Activated CD8-positive, alpha-beta T cell treated with anti-CD3 and anti-CD28 coated beads for 36 hours (primary cell): Measurements from ENCODE around the gene PCTP. TPM values are rescaled to one million over a fixed set of nuclear protein-coding genes. Genes with fewer than 3 reads are reported as not detected.

ENCODE experiments used
- ATAC-seq: fragments of 200-7000 bp; cut with Tn5 transposase; one replicate; pipeline ENCODE4 v1.10.0; 2021; ENCODE audit warnings: mild to moderate bottlenecking, moderate library complexity
- CTCF ChIA-PET: fragments of 350-600 bp; sonication (Branson Sonifier 250); formaldehyde crosslinking; loops from one replicate; lab custom pipeline; 2021; ENCODE audit warnings: antibody characterized with exemption; lab: Charles Lee
- POLR2A ChIA-PET: fragments of 350-600 bp; sonication (Branson Sonifier 250); formaldehyde crosslinking; loops from one replicate; lab custom pipeline; 2021; ENCODE audit warnings: antibody characterized with exemption; lab: Charles Lee
- DNase-seq: peaks from one replicate; pipeline ENCODE4 v3.0.0-alpha.2; 2020
- H3K27ac Mint-ChIP-seq: one replicate; pipeline ENCODE4 v1.8.0; 2021; ENCODE audit warnings: mild to moderate bottlenecking, mixed read lengths
- H3K27me3 Mint-ChIP-seq: one replicate; pipeline ENCODE4 v1.8.0; 2021; ENCODE audit warnings: mixed read lengths
- H3K36me3 Mint-ChIP-seq: one replicate; pipeline ENCODE4 v1.8.0; 2021; ENCODE audit warnings: low read depth, mixed read lengths
- H3K4me1 Mint-ChIP-seq: one replicate; pipeline ENCODE4 v1.8.0; 2021; ENCODE audit warnings: low read depth, mixed read lengths
- H3K4me3 Mint-ChIP-seq: one replicate; pipeline ENCODE4 v1.8.0; 2021; ENCODE audit warnings: mild to moderate bottlenecking, moderate library complexity, mixed read lengths
- H3K9me3 Mint-ChIP-seq: one replicate; pipeline ENCODE4 v1.8.0; 2021; ENCODE audit warnings: mixed read lengths
- intact Hi-C: fragments of 100-400 bp; cut with micrococcal nuclease; formaldehyde crosslinking; loops from one replicate; pipeline ENCODE4 v1.10.0; 2022
- total RNA-seq, 2 experiments: library from RNA; stranded (reverse); gene quantifications; one replicate each; pipeline ENCODE4 v1.2.3, GENCODE V29; 2021
- TF ChIP-seq, protein P1 (sequence below): fragments of 200-600 bp; IDR thresholded peaks from one replicate; pipeline ENCODE4 v1.8.0; 2022; ENCODE audit warnings: antibody characterized with exemption, mild to moderate bottlenecking

The PCTP gene
- total RNA-seq, 2 experiments from 2014 or later: 6.6 to 7.7 TPM

DNA sequence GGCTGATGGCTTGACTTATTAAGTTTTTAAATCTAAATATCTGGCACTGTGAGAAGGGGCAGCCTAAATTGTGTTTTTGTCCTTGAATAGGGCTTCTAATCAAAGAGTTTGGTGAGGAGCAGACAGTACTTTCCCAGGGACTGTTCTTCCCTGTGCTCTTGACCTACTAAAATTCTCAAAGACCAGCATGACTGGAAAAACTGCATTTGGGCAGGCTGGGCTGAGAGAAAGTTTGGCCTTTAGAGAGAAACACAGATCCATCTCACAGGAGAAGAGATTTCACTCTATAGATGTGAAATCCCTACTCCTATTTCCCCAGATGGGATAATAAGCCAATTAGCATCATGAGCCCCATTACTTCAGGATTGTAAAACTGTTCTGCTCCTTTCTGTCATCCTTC, 7.3 kb downstream of the PCTP start:
- H3K27ac Mint-ChIP-seq: no peak overlapping the region
- intact Hi-C loops: no loop called here
- H3K4me1 Mint-ChIP-seq: no peaks in the 10 kb centered on the region
- DNase-seq (no peak), ATAC-seq (no peak)
- no peak overlapping the region for H3K4me3 Mint-ChIP-seq
- H3K36me3 Mint-ChIP-seq: no peaks in the 10 kb centered on the region
- POLR2A ChIA-PET: no interaction called here
- H3K27me3 Mint-ChIP-seq: no peaks in the 10 kb centered on the region
- TF ChIP-seq, protein P1, sequence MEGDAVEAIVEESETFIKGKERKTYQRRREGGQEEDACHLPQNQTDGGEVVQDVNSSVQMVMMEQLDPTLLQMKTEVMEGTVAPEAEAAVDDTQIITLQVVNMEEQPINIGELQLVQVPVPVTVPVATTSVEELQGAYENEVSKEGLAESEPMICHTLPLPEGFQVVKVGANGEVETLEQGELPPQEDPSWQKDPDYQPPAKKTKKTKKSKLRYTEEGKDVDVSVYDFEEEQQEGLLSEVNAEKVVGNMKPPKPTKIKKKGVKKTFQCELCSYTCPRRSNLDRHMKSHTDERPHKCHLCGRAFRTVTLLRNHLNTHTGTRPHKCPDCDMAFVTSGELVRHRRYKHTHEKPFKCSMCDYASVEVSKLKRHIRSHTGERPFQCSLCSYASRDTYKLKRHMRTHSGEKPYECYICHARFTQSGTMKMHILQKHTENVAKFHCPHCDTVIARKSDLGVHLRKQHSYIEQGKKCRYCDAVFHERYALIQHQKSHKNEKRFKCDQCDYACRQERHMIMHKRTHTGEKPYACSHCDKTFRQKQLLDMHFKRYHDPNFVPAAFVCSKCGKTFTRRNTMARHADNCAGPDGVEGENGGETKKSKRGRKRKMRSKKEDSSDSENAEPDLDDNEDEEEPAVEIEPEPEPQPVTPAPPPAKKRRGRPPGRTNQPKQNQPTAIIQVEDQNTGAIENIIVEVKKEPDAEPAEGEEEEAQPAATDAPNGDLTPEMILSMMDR: no peak
- CTCF ChIA-PET: interaction anchor here (0.7 to 1.6 kb wide), 3 partner anchors 12 to 40 kb away, joined by 3 to 5 read pairs (median 3); no protein-coding TSS in a partner anchor
- H3K9me3 Mint-ChIP-seq: no peaks in the 10 kb centered on the region

DNA sequence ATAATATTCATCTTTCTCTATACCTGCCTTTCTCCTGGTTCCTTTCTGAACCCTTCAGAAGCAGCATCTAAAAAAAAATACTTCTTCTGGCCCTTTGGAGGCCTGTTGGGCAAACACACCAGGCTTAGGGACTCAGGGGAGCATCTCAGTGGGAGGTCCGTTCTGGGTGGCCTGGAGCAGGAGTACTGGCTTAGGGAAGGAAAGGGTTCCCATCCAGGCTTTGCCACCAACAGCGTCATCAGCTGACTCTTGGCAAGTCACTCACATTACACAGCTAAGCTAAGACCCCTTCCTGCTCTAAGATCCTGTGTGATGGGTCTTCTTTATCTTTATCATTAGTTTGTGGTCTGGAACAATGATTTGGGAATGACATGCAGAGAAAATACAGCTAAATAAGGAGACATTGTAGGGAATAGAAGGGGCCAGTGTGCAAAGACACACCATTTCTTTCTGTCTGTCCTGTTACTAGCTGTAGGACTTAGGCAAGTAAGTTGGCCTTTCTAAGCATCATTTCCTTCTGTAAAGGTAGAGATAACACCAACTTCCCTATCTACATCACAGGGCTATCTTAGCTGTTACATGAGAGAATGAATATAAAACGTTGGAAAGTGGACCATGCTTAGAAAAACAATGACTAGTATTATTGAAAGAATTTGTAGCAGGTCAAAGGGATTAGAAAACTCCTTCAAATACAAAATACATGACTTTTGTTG, 9.9 kb downstream of the PCTP start:
- Mint-ChIP-seq H3K36me3 (no peaks in the 10 kb centered on the region), H3K4me1 (no peaks in the 10 kb centered on the region), H3K27ac (no peak overlapping the region), H3K27me3 (no peaks in the 10 kb centered on the region), H3K9me3 (no peaks in the 10 kb centered on the region), H3K4me3 (no peak overlapping the region)
- ATAC-seq: no peak
- TF ChIP-seq, protein P1: no peak
- ChIA-PET CTCF (interaction anchor here (1.1 to 1.2 kb wide), 2 partner anchors 8 to 235 kb away, joined by 3 read pairs; no protein-coding TSS in a partner anchor), POLR2A (no interaction called here)
- no peak for DNase-seq
- intact Hi-C loops: no loop called here

DNA sequence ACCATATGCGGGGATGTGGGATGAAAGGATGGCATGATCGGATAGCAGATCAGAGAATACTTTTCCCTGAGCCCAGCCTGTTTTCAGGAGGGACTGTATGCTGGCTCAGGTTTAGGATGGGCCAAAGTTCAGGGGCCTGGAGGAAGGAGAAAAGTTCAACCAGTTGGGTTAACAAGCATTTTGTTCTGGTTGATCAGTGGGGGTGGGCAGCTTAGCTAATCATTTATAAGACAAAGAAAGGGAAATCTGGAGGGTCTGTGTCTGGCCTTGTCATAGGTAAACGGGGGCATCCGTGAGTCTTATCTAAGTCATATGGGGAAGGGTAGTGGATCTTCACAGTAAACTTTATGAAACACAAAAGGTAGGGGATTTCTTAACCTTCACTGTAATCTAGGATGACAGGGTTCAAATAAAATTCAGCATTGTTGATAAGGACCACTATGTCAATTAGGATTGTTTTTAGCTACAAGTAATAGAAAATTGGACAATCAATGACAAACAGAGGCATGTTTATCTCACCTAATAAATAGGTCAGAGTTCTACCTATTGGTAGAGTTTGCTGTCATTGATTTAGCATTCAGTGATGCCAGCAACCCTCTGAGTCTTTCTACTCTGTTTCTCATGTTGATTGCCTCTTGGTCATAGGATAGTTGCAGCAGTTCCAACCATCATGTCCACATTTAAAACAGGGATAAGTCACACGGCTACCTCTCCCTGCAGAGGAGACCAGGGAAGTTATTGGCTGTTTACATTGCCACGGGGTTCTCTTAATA, 11.4 kb downstream of the PCTP start:
- ATAC-seq: no peak
- TF ChIP-seq, protein P1: no peak
- no peaks in the 10 kb centered on the region for H3K4me1 Mint-ChIP-seq
- intact Hi-C loops: no loop called here
- H3K27ac Mint-ChIP-seq: no peak overlapping the region
- no peak overlapping the region for H3K4me3 Mint-ChIP-seq
- no peaks in the 10 kb centered on the region for H3K36me3 Mint-ChIP-seq
- no peak for DNase-seq
- ChIA-PET CTCF (interaction anchor here (1.5 kb wide), 1 partner anchor 12 kb away, joined by 3 read pairs; the partner anchor contains the start of gene PCTP), POLR2A (no interaction called here)
- H3K27me3 Mint-ChIP-seq: no peaks in the 10 kb centered on the region
- H3K9me3 Mint-ChIP-seq: no peaks in the 10 kb centered on the region

DNA sequence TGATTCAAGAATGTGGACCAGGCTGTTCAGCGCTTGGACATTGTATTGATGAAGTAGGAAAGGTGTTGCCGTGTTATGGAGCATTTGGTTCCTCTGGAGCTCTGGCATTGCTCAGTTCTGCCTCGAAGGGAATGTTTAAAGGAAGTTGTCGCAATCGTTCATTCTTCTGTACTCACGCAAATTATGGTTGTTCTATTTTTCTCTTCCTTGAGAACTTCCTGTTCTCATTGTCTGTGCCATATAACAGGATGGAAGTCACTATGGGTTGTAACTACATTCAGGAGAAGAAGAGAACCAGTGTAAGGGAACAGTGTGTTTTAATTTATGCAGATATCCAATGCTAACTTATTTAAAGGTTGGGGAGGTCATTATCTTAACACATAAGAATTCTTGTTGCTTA, 13.0 kb downstream of the PCTP start:
- DNase-seq (no peak), ATAC-seq (no peak)
- Mint-ChIP-seq H3K4me1 (no peaks in the 10 kb centered on the region), H3K4me3 (no peak overlapping the region), H3K9me3 (no peaks in the 10 kb centered on the region), H3K27me3 (no peaks in the 10 kb centered on the region), H3K36me3 (no peaks in the 10 kb centered on the region), H3K27ac (no peak overlapping the region)
- CTCF ChIA-PET: interaction anchor here (0.9 kb wide), 1 partner anchor 28 kb away, joined by 3 read pairs; no protein-coding TSS in a partner anchor
- TF ChIP-seq, protein P1: no peak
- intact Hi-C loops: no loop called here
- POLR2A ChIA-PET: no interaction called here

DNA sequence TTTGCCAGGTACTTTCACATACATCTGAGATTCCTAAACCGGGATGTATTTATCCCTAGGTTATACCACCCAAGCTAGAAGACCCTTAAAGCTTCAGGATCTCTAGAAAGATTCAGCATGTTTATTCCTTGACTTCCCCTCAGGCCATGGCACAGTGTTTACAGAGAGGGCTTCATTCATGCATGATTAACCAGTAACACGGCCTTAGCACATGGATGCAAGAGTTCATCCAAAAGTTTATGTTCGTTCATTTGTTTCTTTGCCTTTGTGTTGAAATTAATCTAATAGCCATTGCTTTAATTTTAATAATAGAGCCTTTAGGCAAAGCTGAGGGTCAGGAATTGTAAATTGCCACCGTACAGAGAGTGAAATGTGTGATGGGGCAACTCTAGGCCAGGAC, 13.8 kb downstream of the PCTP start:
- Mint-ChIP-seq H3K4me1 (no peaks in the 10 kb centered on the region), H3K4me3 (no peak overlapping the region), H3K27me3 (no peaks in the 10 kb centered on the region), H3K27ac (no peak overlapping the region), H3K9me3 (no peaks in the 10 kb centered on the region), H3K36me3 (no peaks in the 10 kb centered on the region)
- POLR2A ChIA-PET: no interaction called here
- intact Hi-C loops: no loop called here
- CTCF ChIA-PET: interaction anchor here (0.9 kb wide), 1 partner anchor 29 kb away, joined by 3 read pairs; no protein-coding TSS in a partner anchor
- ATAC-seq (no peak), DNase-seq (no peak)
- TF ChIP-seq, protein P1: no peak
